ENCODE measurements around the gene OR2L8. TPM values are rescaled to one million over a fixed set of nuclear protein-coding genes. Genes with fewer than 3 reads are reported as not detected.

Gene OR2L8
- total RNA-seq, 1 experiment from 2014 or later: not detected

GRCh38 chr1:247913786-247914185 is 34.9 kb upstream of the OR2L8 start:
- Histone ChIP-seq H3K4me3 (ENCODE audit: low read depth in 2 of 2, low read length in 2 of 2) (no peak overlapping the region), H3K27ac (ENCODE audit: low read length) (no peak overlapping the region), H3K9me3 (ENCODE audit: control insufficient read depth, insufficient read depth, low read depth, low read length) (no peaks in the 10 kb centered on the region), H3K36me3 (ENCODE audit: control insufficient read depth, insufficient read depth, low read length) (no peaks in the 10 kb centered on the region), H3K27me3 (ENCODE audit: control insufficient read depth, insufficient read depth, low read length) (no peaks in the 10 kb centered on the region), H3K4me1 (ENCODE audit: control insufficient read depth, insufficient read depth, low read length) (no peaks in the 10 kb centered on the region)
- ChIA-PET POLR2A (no interaction called here), CTCF (no interaction called here)
- no peak for ATAC-seq
- no TSS peak for BruUV-seq (replicated peaks)
- intact Hi-C loops (cut with micrococcal nuclease; ENCODE audit: unreplicated experiment): loop anchor here (10.0 kb wide), 1 partner anchor 59 kb away; the partner anchor contains the start of gene TRIM58
- DNase-seq (ENCODE audit: low read depth, low spot score): no peak
- TF ChIP-seq SIN3A (IDR thresholded peaks at IDR 0.05; ENCODE audit: borderline replicate concordance, insufficient read depth, low read depth, low read length): no peak
- no peak for TF ChIP-seq TCF7L2 (IDR thresholded peaks at IDR 0.05; ENCODE audit: low read depth, low read length)
- no peak for TF ChIP-seq POLR2AphosphoS5 (IDR thresholded peaks at IDR 0.05; ENCODE audit: low read depth, low read length)
- no peak for TF ChIP-seq CTCF (IDR thresholded peaks at IDR 0.05)
- TF ChIP-seq REST (IDR thresholded peaks at IDR 0.05; ENCODE audit: insufficient read depth in 1 of 2, low read depth in 2 of 2, low read length in 1 of 2): no peak
- in situ Hi-C loops (cut with HindIII; ENCODE audit: low pct_unique_long_range_greater_than_20kb, low sequenced_read_pairs): no loop called here

- no TSS peak for BruUV-seq (replicated peaks)
- Histone ChIP-seq H3K27ac (ENCODE audit: low read length) (no peak overlapping the region), H3K4me3 (ENCODE audit: low read depth in 2 of 2, low read length in 2 of 2) (no peak overlapping the region), H3K27me3 (ENCODE audit: control insufficient read depth, insufficient read depth, low read length) (no peaks in the 10 kb centered on the region), H3K9me3 (ENCODE audit: control insufficient read depth, insufficient read depth, low read depth, low read length) (no peaks in the 10 kb centered on the region), H3K36me3 (ENCODE audit: control insufficient read depth, insufficient read depth, low read length) (no peaks in the 10 kb centered on the region), H3K4me1 (ENCODE audit: control insufficient read depth, insufficient read depth, low read length) (no peaks in the 10 kb centered on the region)
- POLR2A ChIA-PET: no interaction called here
- in situ Hi-C loops (cut with HindIII; ENCODE audit: low pct_unique_long_range_greater_than_20kb, low sequenced_read_pairs): no loop called here
- CTCF ChIA-PET: no interaction called here
- no peak for TF ChIP-seq SIN3A (IDR thresholded peaks at IDR 0.05; ENCODE audit: borderline replicate concordance, insufficient read depth, low read depth, low read length)
- TF ChIP-seq REST (IDR thresholded peaks at IDR 0.05; ENCODE audit: insufficient read depth in 1 of 2, low read depth in 2 of 2, low read length in 1 of 2): no peak
- no peak for TF ChIP-seq POLR2AphosphoS5 (IDR thresholded peaks at IDR 0.05; ENCODE audit: low read depth, low read length)
- no peak for TF ChIP-seq CTCF (IDR thresholded peaks at IDR 0.05)
- TF ChIP-seq TCF7L2 (IDR thresholded peaks at IDR 0.05; ENCODE audit: low read depth, low read length): no peak
- DNase-seq (ENCODE audit: low read depth, low spot score): no peak
- intact Hi-C loops (cut with micrococcal nuclease; ENCODE audit: unreplicated experiment): loop anchor here (10.0 kb wide), 1 partner anchor 60 kb away; the partner anchor contains the start of gene TRIM58
- no peak; the same call in 1 of the 2 replicates for ATAC-seq
These were observed 33.6 kb upstream of the OR2L8 start for GRCh38 chr1:247914941-247915662.
